IMR-90 (cell line): ENCODE results near the gene TCEAL4. TPM values are rescaled to one million over a fixed set of nuclear protein-coding genes. Genes with fewer than 3 reads are reported as not detected.

Experiments used
- ATAC-seq: fragments of 200-7000 bp; cut with Tn5 transposase; 2 replicates; pipeline ENCODE4 v1.9.1; 2020; ENCODE audit warnings: low read depth, mild to moderate bottlenecking, moderate library complexity
- BruUV-seq: library from RNA; stranded (reverse); fragments of 400-500 nt; replicated peaks from 2 replicates; lab custom pipeline; 2021; lab: Mats Ljungman, UMichigan
- CTCF ChIA-PET: fragments of 300-600 bp; formaldehyde crosslinking; extraction: SDS; loops from one replicate; lab custom pipeline; 2021; ENCODE audit warnings: antibody characterized with exemption; lab: Yijun Ruan, JAX
- POLR2A ChIA-PET: fragments of 300-600 bp; sonication (Branson Sonifier 250); formaldehyde crosslinking; loops from one replicate; lab custom pipeline; 2022; ENCODE audit warnings: antibody characterized with exemption; ENCODE audit not compliant: unreplicated experiment; lab: Charles Lee
- DNase-seq: peaks from one replicate; pipeline ENCODE4 v3.0.0; 2013
- H2AFZ ChIP-seq: replicated peaks from 2 replicates; pipeline ENCODE3; 2013; ENCODE audit warnings: low read length, mild to moderate bottlenecking; ENCODE audit not compliant: poor library complexity
- H2AK5ac ChIP-seq: 2 replicates; pipeline ENCODE4 v1.6.1; 2013; ENCODE audit warnings: low read depth, low read length, inconsistent platforms
- H2AK9ac ChIP-seq: replicated peaks from 2 replicates; pipeline ENCODE3; 2013; ENCODE audit warnings: mild to moderate bottlenecking, low read depth, low read length, moderate library complexity; ENCODE audit not compliant: poor library complexity
- H2BK120ac ChIP-seq: 2 replicates; pipeline ENCODE4 v1.6.1; 2013; ENCODE audit warnings: low read depth, low read length, inconsistent platforms
- H2BK15ac ChIP-seq: 3 replicates; pipeline ENCODE4 v1.6.1; 2013; ENCODE audit warnings: low read depth, low read length, inconsistent platforms
- H2BK20ac ChIP-seq: 2 replicates; pipeline ENCODE4 v1.6.1; 2013; ENCODE audit warnings: low read depth, mild to moderate bottlenecking, inconsistent platforms, low read length, moderate library complexity
- H2BK5ac ChIP-seq: 2 replicates; pipeline ENCODE4 v1.6.1; 2013; ENCODE audit warnings: mild to moderate bottlenecking, low read depth, low read length, inconsistent platforms; ENCODE audit not compliant: poor library complexity, severe bottlenecking
- H3K14ac ChIP-seq: replicated peaks from 2 replicates; pipeline ENCODE4 v1.6.1; 2013; ENCODE audit warnings: low read depth, low read length, inconsistent platforms
- H3K18ac ChIP-seq: 2 replicates; pipeline ENCODE4 v1.6.1; 2013; ENCODE audit warnings: low read depth, low read length, control low read depth
- H3K23ac ChIP-seq: 2 replicates; pipeline ENCODE4 v1.6.1; 2013; ENCODE audit warnings: low read depth, low read length, inconsistent platforms
- H3K27ac ChIP-seq: 2 replicates; pipeline ENCODE4 v1.5.1; 2013; ENCODE audit warnings: mild to moderate bottlenecking, control low read depth, low read length; ENCODE audit not compliant: insufficient read depth
- H3K27me3 ChIP-seq: 2 replicates; pipeline ENCODE4 v1.6.1; 2013; ENCODE audit warnings: low read length; ENCODE audit not compliant: control insufficient read depth, insufficient read depth
- H3K36me3 ChIP-seq: 2 replicates; pipeline ENCODE4 v1.6.1; 2013; ENCODE audit warnings: low read length, mixed read lengths; ENCODE audit not compliant: control insufficient read depth, insufficient read depth
- H3K4ac ChIP-seq: 2 replicates; pipeline ENCODE4 v1.6.1; 2013; ENCODE audit warnings: low read depth, low read length, inconsistent platforms
- H3K4me1 ChIP-seq: 2 replicates; pipeline ENCODE4 v1.6.1; 2013; ENCODE audit warnings: low read length, mixed read lengths; ENCODE audit not compliant: control insufficient read depth, insufficient read depth
- H3K4me2 ChIP-seq: 2 replicates; pipeline ENCODE4 v1.6.1; 2013; ENCODE audit warnings: low read depth, mild to moderate bottlenecking, control low read depth, low read length, moderate library complexity
- H3K4me3 ChIP-seq: 2 replicates; pipeline ENCODE4 v1.5.1; 2013; ENCODE audit warnings: low read depth, mild to moderate bottlenecking, control low read depth, low read length, moderate library complexity; ENCODE audit not compliant: insufficient read depth
- H3K56ac ChIP-seq: 2 replicates; pipeline ENCODE4 v1.6.1; 2013; ENCODE audit warnings: low read length, inconsistent platforms; ENCODE audit not compliant: insufficient read depth; ENCODE audit errors: extremely low read depth
- H3K79me1 ChIP-seq, 2 experiments: 2 replicates each; pipeline ENCODE4 v1.6.1; 2013; ENCODE audit warnings: low read length in 2 of 2, inconsistent platforms in 1 of 2, low read depth in 1 of 2
- H3K9ac ChIP-seq: 2 replicates; pipeline ENCODE4 v1.6.1; 2013; ENCODE audit warnings: low read depth, low read length, control low read depth
- H3K9me1 ChIP-seq: 2 replicates; pipeline ENCODE4 v1.6.1; 2013; ENCODE audit warnings: low read length, inconsistent platforms; ENCODE audit not compliant: insufficient read depth
- H3K9me3 ChIP-seq: 2 replicates; pipeline ENCODE4 v1.6.1; 2013; ENCODE audit warnings: low read length; ENCODE audit not compliant: control insufficient read depth, insufficient read depth
- H4K20me1 ChIP-seq: 2 replicates; pipeline ENCODE4 v1.6.1; 2013; ENCODE audit warnings: low read length, inconsistent platforms; ENCODE audit not compliant: insufficient read depth
- H4K5ac ChIP-seq: 2 replicates; pipeline ENCODE4 v1.6.1; 2013; ENCODE audit warnings: mild to moderate bottlenecking, low read depth, low read length, control low read depth
- H4K8ac ChIP-seq, 2 experiments: 2 replicates each; pipeline ENCODE4 v1.6.1; 2013; ENCODE audit warnings: low read depth in 2 of 2, low read length in 2 of 2, control low read depth in 1 of 2, inconsistent platforms in 1 of 2
- H4K91ac ChIP-seq: 2 replicates; pipeline ENCODE4 v1.6.1; 2013; ENCODE audit warnings: low read depth, low read length, inconsistent platforms; ENCODE audit not compliant: insufficient read depth
- BHLHE40 ChIP-seq: fragments of 150-350 bp; IDR thresholded peaks from 2 replicates; pipeline ENCODE4 v1.6.1; 2016; ENCODE audit warnings: mild to moderate bottlenecking, low read depth, low read length
- CEBPB ChIP-seq: IDR thresholded peaks from 2 replicates; pipeline ENCODE4 v1.6.1; 2012; ENCODE audit warnings: low read depth, low read length, improper control_type of control experiment
- CHD1 ChIP-seq: IDR thresholded peaks from 2 replicates; pipeline ENCODE4 v1.6.1; 2012; ENCODE audit warnings: low read depth, low read length, improper control_type of control experiment
- ELK1 ChIP-seq: fragments of 150-350 bp; IDR thresholded peaks from 2 replicates; pipeline ENCODE4 v1.6.1; 2016; ENCODE audit warnings: low read depth, mild to moderate bottlenecking, low read length, moderate library complexity, borderline replicate concordance
- FOS ChIP-seq: fragments of 150-350 bp; IDR thresholded peaks from 2 replicates; pipeline ENCODE4 v1.6.1; 2016; ENCODE audit warnings: low read depth, low read length
- MAFK ChIP-seq: IDR thresholded peaks from 2 replicates; pipeline ENCODE4 v1.6.1; 2012; ENCODE audit warnings: low read depth, low read length, improper control_type of control experiment
- MAZ ChIP-seq: IDR thresholded peaks from 2 replicates; pipeline ENCODE4 v1.6.1; 2012; ENCODE audit warnings: low read depth, mild to moderate bottlenecking, low read length, improper control_type of control experiment, moderate library complexity, borderline replicate concordance
- MXI1 ChIP-seq: IDR thresholded peaks from 2 replicates; pipeline ENCODE4 v1.6.1; 2012; ENCODE audit warnings: low read depth, mild to moderate bottlenecking, low read length, moderate library complexity, borderline replicate concordance
- NFE2L2 ChIP-seq: fragments of 150-350 bp; IDR thresholded peaks from 2 replicates; pipeline ENCODE4 v1.6.1; 2016; ENCODE audit warnings: low read depth, mild to moderate bottlenecking, low read length
- POLR2A ChIP-seq: IDR thresholded peaks from 2 replicates; pipeline ENCODE4 v1.6.1; 2012; ENCODE audit warnings: mild to moderate bottlenecking, low read depth, low read length
- RAD21 ChIP-seq: IDR thresholded peaks from 2 replicates; pipeline ENCODE4 v1.6.1; 2012; ENCODE audit warnings: low read length, improper control_type of control experiment
- RCOR1 ChIP-seq: IDR thresholded peaks from 2 replicates; pipeline ENCODE4 v1.6.1; 2012; ENCODE audit warnings: mild to moderate bottlenecking, low read length, improper control_type of control experiment; ENCODE audit not compliant: insufficient replicate concordance
- RFX5 ChIP-seq: IDR thresholded peaks from 2 replicates; pipeline ENCODE4 v1.8.0; 2012; ENCODE audit warnings: low read depth, mild to moderate bottlenecking, low read length, moderate library complexity
- SMC3 ChIP-seq: fragments of 150-350 bp; IDR thresholded peaks from 2 replicates; pipeline ENCODE4 v1.6.1; 2016; ENCODE audit warnings: low read depth, mild to moderate bottlenecking, antibody characterized with exemption, low read length, moderate library complexity
- USF2 ChIP-seq: fragments of 150-350 bp; IDR thresholded peaks from 2 replicates; pipeline ENCODE4 v1.6.1; 2017; ENCODE audit warnings: mild to moderate bottlenecking, antibody characterized with exemption, low read length, low read depth
- WGBS, 2 experiments: methylation state at CpG; one replicate each; pipeline versions ENCODE4 v1.1.5 to v1.1.7; 2013; ENCODE audit warnings: missing lambda C conversion rate in 2 of 2; ENCODE audit not compliant: insufficient read length in 1 of 2; ENCODE audit errors: extremely low coverage in 2 of 2; 5-methylcytosine and 5-hydroxymethylcytosine counted together
- dilution Hi-C: fragments of 300-500 bp; cut with HindIII; formaldehyde crosslinking; loops from one replicate; pipeline ENCODE4 v1.14.3; 2018; ENCODE audit warnings: low sequenced_read_pairs; ENCODE audit not compliant: unreplicated experiment
- in situ Hi-C: fragments of 300-500 bp; cut with MboI; formaldehyde crosslinking; loops from 3 replicates; pipeline ENCODE4 v1.14.3; 2019; ENCODE audit warnings: low sequenced_read_pairs, inconsistent platforms, mixed read lengths
- intact Hi-C: fragments of 100-400 bp; cut with micrococcal nuclease; formaldehyde crosslinking; loops from 2 replicates; pipeline ENCODE4 v1.10.0; 2022
- polyA plus RNA-seq, 3 experiments: library from polyadenylated mRNA; depleted of rRNA; stranded (reverse); fragments of >200 nt; gene quantifications; 2 replicates each; pipeline ENCODE4 v1.2.3, GENCODE V29; 2012; ENCODE audit warnings: low replicate concordance in 1 of 3
- total RNA-seq: library from RNA; depleted of rRNA; stranded (reverse); fragments of >200 nt; gene quantifications from 2 replicates; pipeline ENCODE4 v1.2.3, GENCODE V29; 2012
- TF ChIP-seq, protein P1 (sequence below): conservative IDR thresholded peaks from 2 replicates; pipeline ENCODE4 v1.5.1; 2012; ENCODE audit warnings: mild to moderate bottlenecking, low read depth, low read length, improper control_type of control experiment

TCEAL4 gene
- total and polyA plus RNA-seq, 2 of the 4 experiments (the other 2 are of a cell fraction): 11.1 to 31.9 TPM

DNA sequence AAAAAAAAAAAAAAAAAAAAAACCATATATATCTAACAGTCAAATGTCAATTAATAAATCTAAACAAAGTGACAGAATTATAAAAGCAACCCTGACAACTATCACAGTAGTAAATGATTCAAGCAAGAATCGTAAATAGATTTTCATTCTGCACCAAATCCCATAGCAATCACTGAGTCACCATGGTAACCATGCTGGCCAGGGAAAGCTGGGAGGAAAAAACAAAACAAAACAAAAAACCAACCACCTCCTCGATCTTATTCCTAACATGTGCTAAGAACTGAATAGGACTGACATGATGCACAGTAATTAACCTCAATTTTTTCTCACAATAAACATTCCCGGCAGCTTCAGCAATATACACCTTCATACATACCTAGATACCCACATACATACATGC, 35.4 kb upstream of the TCEAL4 start:
- H4K5ac ChIP-seq: no peak overlapping the region
- intact Hi-C loops: no loop called here
- no peak overlapping the region for H4K91ac ChIP-seq
- DNase-seq (no peak), ATAC-seq (no peak)
- no peaks in the 10 kb centered on the region for H3K79me1 ChIP-seq
- no peak overlapping the region for H3K56ac ChIP-seq
- H3K23ac ChIP-seq: no peak overlapping the region
- ChIA-PET CTCF (interaction anchor here (0.9 to 1.2 kb wide), 2 partner anchors 23 to 137 kb away, joined by 3 to 5 read pairs; no protein-coding TSS in a partner anchor), POLR2A (no interaction called here)
- no peak overlapping the region for H2AK5ac ChIP-seq
- dilution Hi-C loops: no loop called here
- H2AFZ ChIP-seq: no peak overlapping the region
- H3K9me3 ChIP-seq: no peaks in the 10 kb centered on the region
- H3K4me3 ChIP-seq: no peak overlapping the region
- H3K9ac ChIP-seq: no peak overlapping the region
- BruUV-seq: no TSS peak
- no peaks in the 10 kb centered on the region for H3K36me3 ChIP-seq
- no peak overlapping the region for H4K8ac ChIP-seq
- no peak overlapping the region for H2BK120ac ChIP-seq
- no peaks in the 10 kb centered on the region for H3K4me1 ChIP-seq
- no peak overlapping the region for H2BK20ac ChIP-seq
- no peak overlapping the region for H3K14ac ChIP-seq
- no peaks in the 10 kb centered on the region for H4K20me1 ChIP-seq
- in situ Hi-C loops: loop anchor here (25.0 kb wide), 1 partner anchor 587 kb away; no protein-coding TSS in a partner anchor
- no peak overlapping the region for H2AK9ac ChIP-seq
- H3K18ac ChIP-seq: no peak overlapping the region
- H2BK5ac ChIP-seq: no peak overlapping the region
- H3K27ac ChIP-seq: no peak overlapping the region
- WGBS, 2 experiments: 100% methylated on average over 1 of the region's 3 CpGs; no CpG with 5 or more reads in 1 of the 2 experiments
- no peak overlapping the region for H3K4ac ChIP-seq
- no peak for TF ChIP-seq MXI1
- TF ChIP-seq NFE2L2: no peak
- no peak for TF ChIP-seq ELK1
- TF ChIP-seq BHLHE40: no peak
- TF ChIP-seq POLR2A: no peak
- no peak for TF ChIP-seq RAD21
- no peak for TF ChIP-seq FOS
- TF ChIP-seq CHD1: no peak
- TF ChIP-seq SMC3: no peak
- no peak for TF ChIP-seq USF2
- TF ChIP-seq, protein P1, sequence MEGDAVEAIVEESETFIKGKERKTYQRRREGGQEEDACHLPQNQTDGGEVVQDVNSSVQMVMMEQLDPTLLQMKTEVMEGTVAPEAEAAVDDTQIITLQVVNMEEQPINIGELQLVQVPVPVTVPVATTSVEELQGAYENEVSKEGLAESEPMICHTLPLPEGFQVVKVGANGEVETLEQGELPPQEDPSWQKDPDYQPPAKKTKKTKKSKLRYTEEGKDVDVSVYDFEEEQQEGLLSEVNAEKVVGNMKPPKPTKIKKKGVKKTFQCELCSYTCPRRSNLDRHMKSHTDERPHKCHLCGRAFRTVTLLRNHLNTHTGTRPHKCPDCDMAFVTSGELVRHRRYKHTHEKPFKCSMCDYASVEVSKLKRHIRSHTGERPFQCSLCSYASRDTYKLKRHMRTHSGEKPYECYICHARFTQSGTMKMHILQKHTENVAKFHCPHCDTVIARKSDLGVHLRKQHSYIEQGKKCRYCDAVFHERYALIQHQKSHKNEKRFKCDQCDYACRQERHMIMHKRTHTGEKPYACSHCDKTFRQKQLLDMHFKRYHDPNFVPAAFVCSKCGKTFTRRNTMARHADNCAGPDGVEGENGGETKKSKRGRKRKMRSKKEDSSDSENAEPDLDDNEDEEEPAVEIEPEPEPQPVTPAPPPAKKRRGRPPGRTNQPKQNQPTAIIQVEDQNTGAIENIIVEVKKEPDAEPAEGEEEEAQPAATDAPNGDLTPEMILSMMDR: no peak
- no peak for TF ChIP-seq MAFK
- TF ChIP-seq CEBPB: no peak
- no peak for TF ChIP-seq MAZ
- no peak for TF ChIP-seq RFX5
- TF ChIP-seq RCOR1: no peak
- no peak overlapping the region for H2BK15ac ChIP-seq
- no peaks in the 10 kb centered on the region for H3K27me3 ChIP-seq
- no peak overlapping the region for H3K4me2 ChIP-seq
- no peaks in the 10 kb centered on the region for H3K9me1 ChIP-seq
